GM10847 (cell line): ENCODE measurements around the gene IQGAP2.

Source experiments
- POLR2A ChIP-seq: IDR thresholded peaks from 2 replicates; pipeline ENCODE4 v1.6.1; 2011; ENCODE audit not compliant: insufficient read length; ENCODE audit errors: extremely low read depth

IQGAP2 gene

DNA sequence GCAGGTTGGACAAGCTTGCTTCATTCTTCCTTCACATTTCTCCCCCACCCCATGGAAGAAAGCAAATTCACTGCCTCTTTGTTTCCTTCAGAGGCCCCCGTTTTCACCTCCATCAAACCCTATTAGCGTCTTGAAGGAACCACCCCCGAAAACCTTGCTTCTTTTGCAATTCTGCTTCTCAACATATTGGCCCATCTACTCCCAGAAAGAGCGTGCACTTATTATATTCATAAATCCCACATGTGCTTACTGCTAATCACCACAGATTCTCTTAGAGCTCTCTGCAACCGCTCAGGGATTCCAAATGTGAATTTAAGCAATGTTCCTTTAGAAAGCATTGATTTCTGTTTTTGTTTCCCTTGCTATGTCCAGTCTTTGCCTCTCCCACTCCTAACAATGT is 219.0 kb downstream of the IQGAP2 start:
- no peak for TF ChIP-seq POLR2A

- no peak for TF ChIP-seq POLR2A
These were observed 220.0 kb downstream of the IQGAP2 start, which contains the start of gene F2RL2 for GRCh38 chr5:76622973-76623596. TSS of gene F2RL2 (minus strand) at chr5:76623403. CDS start at chr5:76623230, 173 bp downstream.

DNA sequence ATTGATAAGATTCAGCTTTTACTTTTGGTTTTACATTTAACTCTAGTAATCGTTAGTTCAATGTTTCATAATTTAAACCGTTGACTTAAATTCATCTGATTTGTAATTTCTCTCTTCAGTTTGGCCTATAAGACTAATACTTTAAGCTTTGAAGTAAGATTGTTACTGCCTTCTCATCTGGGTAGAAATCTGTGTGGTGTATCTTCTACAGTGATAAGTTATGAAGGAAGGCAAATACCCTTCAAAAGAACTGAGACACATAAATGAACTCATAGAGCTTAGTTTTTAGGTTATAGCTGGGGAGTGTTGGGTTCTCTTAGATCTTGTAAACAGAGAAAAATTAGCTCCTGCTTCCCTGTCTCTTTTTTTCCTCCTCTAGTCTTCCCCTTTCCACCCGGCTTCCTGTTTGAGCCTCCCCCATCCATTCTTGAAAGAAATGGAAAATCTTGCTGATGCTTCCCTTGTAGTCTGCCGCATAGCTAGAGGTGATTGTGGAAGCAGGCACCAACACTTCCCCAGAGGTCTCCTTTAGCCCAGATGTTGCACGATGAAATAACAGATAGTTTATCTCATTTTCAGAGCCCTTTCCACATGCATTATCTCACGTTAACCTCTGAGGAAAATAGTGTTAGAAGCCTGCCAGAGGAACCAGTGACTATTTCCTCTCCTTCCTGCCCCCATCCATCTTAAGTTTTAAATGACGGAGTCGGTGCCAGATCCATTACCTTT is 222.2 kb downstream of the IQGAP2 start:
- no peak for TF ChIP-seq POLR2A

- no peak for TF ChIP-seq POLR2A
These were observed 223.7 kb downstream of the IQGAP2 start for GRCh38 chr5:76626738-76627137.

DNA sequence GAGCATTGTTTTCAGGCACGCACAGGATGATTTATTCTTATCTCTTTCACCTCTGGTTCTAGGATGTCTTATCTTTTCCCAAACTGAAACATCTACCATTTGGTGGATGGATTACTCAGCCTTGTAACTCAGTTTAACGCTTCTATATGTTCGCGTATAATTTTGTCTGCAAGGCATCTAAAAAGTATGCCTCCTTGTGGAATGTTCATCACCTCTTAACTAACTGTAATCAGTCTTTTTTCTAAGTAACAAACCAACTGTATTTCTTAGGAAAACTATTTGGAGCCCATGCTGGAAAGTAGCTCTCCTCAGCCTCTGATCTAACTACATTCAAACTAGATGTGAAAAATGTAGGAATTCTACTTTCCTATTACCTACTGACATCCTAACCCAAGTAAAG is 231.6 kb downstream of the IQGAP2 start:
- TF ChIP-seq POLR2A: no peak

- no peak for TF ChIP-seq POLR2A
These were observed 234.4 kb downstream of the IQGAP2 start for GRCh38 chr5:76637490-76637889.

GRCh38 chr5:76638479-76638878 is 235.4 kb downstream of the IQGAP2 start:
- TF ChIP-seq POLR2A: no peak

GRCh38 chr5:76641514-76642120 is 238.5 kb downstream of the IQGAP2 start:
- TF ChIP-seq POLR2A: no peak

- no peak for TF ChIP-seq POLR2A
These were observed 239.4 kb downstream of the IQGAP2 start for GRCh38 chr5:76642390-76643040.

DNA sequence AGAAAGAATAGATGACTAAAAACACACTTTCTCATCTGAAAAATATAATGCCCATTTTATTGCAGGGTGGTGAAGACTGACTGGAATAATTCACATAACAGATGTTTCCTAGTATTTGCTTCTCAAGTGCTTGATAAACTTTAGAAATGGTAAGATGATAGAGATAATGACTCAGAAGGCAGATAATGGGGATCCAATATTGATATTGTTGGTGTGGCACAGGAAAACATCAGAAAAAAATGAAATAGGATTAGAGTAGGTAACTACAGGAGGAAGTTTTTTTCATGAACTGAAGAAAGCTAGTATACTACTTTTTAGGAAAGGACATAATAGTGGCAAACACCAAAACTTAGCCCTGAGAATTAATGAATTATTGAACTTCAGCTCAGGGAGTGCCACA is 240.3 kb downstream of the IQGAP2 start:
- no peak for TF ChIP-seq POLR2A

DNA sequence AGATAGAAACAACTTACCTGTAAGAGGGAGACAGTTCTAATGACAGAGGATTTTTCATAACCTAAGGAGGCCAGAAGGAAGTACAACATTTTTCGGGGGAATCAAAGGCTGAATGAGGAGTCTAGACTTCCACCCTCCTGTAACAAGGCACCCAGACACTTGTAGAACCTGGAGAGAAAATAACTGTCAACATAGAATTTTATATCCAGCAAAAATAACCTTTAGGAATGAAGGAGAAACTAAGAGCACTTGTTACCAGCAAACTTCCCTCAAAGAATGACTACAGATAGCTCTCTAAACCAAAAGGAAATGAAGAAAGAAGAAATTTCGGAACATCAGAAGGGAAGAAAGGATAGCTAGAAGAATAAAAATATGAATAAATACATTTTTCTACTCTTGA is 246.1 kb downstream of the IQGAP2 start:
- no peak for TF ChIP-seq POLR2A

GRCh38 chr5:76652809-76653414 is 249.8 kb downstream of the IQGAP2 start:
- no peak for TF ChIP-seq POLR2A

DNA sequence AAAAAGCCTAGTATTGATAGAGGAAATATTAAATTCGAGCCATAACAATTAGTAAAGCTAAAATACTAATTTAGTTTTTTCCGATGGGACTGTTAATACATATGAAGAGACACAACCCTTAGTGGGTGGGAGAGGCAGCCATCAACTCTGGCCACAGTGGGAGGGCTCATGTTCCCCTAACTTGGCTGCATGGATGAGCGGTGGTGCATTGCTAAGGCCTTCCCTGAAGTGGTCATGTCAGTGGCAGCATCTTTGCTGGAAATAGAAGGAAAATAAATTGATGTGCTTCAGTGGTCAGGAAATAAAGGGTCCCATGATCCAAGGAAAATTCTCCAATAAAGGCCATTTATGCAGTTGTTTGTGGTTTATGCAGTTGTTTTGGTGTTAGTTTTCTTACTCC is 254.0 kb downstream of the IQGAP2 start:
- TF ChIP-seq POLR2A: no peak

DNA sequence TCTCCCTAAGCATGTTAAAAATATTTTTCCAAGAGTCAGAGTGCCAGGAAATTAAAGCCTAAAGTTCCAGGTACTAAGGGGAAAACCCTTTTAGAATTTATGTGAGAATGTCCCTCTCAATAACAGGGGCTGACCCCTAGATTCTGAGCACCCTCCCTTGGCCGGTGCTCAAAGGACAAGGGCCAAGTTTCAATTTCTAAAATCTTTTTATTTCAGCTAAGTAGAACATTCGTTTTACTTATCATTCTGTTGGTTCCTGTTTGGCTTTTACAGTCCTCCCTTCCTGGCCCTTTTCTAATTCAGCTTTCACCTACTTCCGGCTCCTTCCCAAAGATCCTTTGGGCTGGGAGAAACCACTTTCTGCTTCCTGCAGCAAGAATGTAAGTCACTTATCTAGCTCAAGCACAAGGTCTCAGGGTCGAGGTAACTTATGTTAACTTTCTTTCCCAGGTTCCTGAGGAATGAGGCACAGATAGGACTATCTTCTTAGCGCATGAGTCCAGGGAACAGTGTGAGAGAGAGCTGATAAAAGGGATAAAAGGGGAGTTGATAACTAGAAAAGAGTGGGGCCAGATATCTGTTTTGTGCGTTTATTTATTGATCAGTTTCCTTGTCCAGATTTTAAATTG is 254.7 kb downstream of the IQGAP2 start:
- no peak for TF ChIP-seq POLR2A

DNA sequence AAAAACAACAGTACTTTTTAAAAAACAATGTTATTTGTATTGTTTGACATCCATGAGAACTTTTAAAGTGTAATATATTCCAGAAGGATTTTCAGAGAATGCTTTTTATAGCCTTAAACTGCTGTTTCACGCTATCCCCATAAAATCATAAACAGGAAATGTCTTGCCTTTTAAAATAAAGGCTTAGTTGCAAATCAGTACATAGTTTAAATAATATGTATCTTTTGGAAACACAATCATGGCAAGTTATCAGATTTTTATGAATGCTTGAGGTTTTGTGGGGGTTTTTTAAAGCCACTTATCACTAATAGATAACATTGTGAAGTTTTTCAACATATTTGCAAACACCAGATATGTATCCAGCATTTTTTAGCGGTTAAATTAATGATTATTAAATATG is 257.3 kb downstream of the IQGAP2 start:
- no peak for TF ChIP-seq POLR2A

GRCh38 chr5:76662521-76662920 is 259.4 kb downstream of the IQGAP2 start:
- TF ChIP-seq POLR2A: no peak

DNA sequence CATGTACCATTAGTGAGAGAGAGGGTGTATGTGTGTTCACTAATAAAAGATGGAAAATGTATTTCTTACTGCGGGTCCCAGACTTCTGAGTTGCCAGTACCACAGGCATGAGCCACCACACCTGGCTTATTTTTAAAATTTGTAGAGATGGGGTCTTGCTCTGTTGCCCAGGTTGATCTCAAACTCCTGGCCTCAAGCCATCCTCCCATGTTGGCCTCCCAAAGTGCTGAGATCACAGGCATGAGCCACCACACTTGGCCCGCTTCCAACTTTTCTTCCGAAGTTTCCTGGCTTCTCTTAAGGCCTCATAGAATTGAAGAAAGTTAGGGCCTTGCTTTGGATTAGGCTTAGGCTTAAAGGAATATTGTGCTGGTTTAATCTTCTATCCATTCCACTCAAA is 260.5 kb downstream of the IQGAP2 start:
- no peak for TF ChIP-seq POLR2A
